Mesothelial cell of epicardium (in vitro differentiated cells): ENCODE data around the gene ZC3H7A. TPM values are rescaled to one million over a fixed set of nuclear protein-coding genes. Genes with fewer than 3 reads are reported as not detected.

Source experiments
- DNase-seq, 2 experiments: peaks; one replicate each; pipeline ENCODE4 v3.0.0; 2021; ENCODE audit warnings: low spot score in 2 of 2; ENCODE audit not compliant: unreplicated experiment in 2 of 2
- H3K27ac Mint-ChIP-seq: 2 replicates; pipeline ENCODE4 v1.8.0; 2021; ENCODE audit warnings: mixed read lengths
- H3K27me3 Mint-ChIP-seq: 2 replicates; pipeline ENCODE4 v1.8.0; 2021; ENCODE audit warnings: low read depth, mixed read lengths
- H3K36me3 Mint-ChIP-seq: 2 replicates; pipeline ENCODE4 v1.8.0; 2021; ENCODE audit warnings: mixed read lengths
- H3K4me1 Mint-ChIP-seq: 2 replicates; pipeline ENCODE4 v1.8.0; 2021; ENCODE audit warnings: mixed read lengths
- H3K4me3 Mint-ChIP-seq: 2 replicates; pipeline ENCODE4 v1.8.0; 2021; ENCODE audit warnings: mild to moderate bottlenecking, moderate library complexity, mixed read lengths
- H3K9me3 Mint-ChIP-seq: 2 replicates; pipeline ENCODE4 v1.8.0; 2021; ENCODE audit warnings: mixed read lengths
- CTCF ChIP-seq: fragments of 200-600 bp; sonication (generic); IDR thresholded peaks from one replicate; pipeline ENCODE4 v1.5.0; 2021; ENCODE audit warnings: antibody characterized with exemption; ENCODE audit not compliant: unreplicated experiment
- total RNA-seq: library from RNA; stranded (reverse); gene quantifications from 3 replicates; pipeline ENCODE4 v1.2.1, GENCODE V29; 2021

The ZC3H7A gene
- total RNA-seq, 1 donor from 2014 or later = 66.7 TPM

GRCh38 chr16:11784038-11784369 is 13.1 kb downstream of the ZC3H7A start:
- no peak for DNase-seq
- peak overlapping the region; percentile 20 for H3K4me3 Mint-ChIP-seq
- no peak for TF ChIP-seq CTCF
- H3K27ac Mint-ChIP-seq = peak overlapping the region; percentile 97
- no peaks in the 10 kb centered on the region for H3K27me3 Mint-ChIP-seq
- H3K9me3 Mint-ChIP-seq = no peaks in the 10 kb centered on the region
- H3K4me1 Mint-ChIP-seq = peaks cover 33% of the 10 kb centered on the region
- H3K36me3 Mint-ChIP-seq = peaks cover 10% of the 10 kb centered on the region

DNA sequence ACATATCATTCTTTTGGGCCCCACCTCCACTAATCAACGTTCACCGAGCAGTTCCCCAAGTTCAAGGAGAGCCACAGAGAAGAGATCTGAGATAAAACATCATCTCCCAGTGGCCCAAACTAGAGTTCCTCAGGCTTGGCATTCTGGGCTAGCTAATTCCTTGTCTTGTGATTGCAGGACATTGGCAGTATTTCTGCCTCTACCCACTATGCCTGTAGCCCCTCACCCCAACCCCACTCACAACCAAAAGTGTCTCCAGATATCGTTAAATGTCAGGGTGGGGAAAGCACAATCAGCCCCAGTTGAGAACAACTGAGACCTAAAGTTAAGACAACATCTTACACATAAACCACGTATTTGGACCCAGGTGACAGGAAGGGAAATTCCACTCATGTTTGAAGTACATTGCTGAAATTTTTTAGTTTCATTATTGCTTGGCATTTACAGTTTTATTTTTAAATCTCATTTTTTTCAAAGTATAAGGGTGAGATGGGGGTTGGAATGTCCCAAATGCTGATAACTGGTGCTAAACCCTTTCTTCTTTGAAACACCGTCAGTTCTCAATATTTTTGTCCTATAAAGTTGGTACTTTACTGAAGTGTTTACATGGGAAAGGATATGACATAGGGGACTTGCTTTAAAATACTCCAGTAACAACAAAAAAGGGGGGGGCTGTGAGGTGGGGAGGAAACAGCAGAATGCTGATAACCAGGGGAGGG is 13.6 kb downstream of the ZC3H7A start:
- Mint-ChIP-seq H3K4me3 (peak overlapping the region; percentile 20), H3K9me3 (no peaks in the 10 kb centered on the region), H3K36me3 (peaks cover 10% of the 10 kb centered on the region), H3K27me3 (no peaks in the 10 kb centered on the region), H3K4me1 (peaks cover 33% of the 10 kb centered on the region), H3K27ac (peak overlapping the region; percentile 97)
- no peak for TF ChIP-seq CTCF
- no peak for DNase-seq

GRCh38 chr16:11781773-11782172 is 15.3 kb downstream of the ZC3H7A start:
- no peak overlapping the region for H3K4me3 Mint-ChIP-seq
- H3K9me3 Mint-ChIP-seq = no peaks in the 10 kb centered on the region
- no peak for TF ChIP-seq CTCF
- peak overlapping the region; percentile 95 for H3K27ac Mint-ChIP-seq
- H3K4me1 Mint-ChIP-seq = peaks cover 33% of the 10 kb centered on the region
- peaks cover 8% of the 10 kb centered on the region for H3K36me3 Mint-ChIP-seq
- DNase-seq = no peak
- no peaks in the 10 kb centered on the region for H3K27me3 Mint-ChIP-seq

DNA sequence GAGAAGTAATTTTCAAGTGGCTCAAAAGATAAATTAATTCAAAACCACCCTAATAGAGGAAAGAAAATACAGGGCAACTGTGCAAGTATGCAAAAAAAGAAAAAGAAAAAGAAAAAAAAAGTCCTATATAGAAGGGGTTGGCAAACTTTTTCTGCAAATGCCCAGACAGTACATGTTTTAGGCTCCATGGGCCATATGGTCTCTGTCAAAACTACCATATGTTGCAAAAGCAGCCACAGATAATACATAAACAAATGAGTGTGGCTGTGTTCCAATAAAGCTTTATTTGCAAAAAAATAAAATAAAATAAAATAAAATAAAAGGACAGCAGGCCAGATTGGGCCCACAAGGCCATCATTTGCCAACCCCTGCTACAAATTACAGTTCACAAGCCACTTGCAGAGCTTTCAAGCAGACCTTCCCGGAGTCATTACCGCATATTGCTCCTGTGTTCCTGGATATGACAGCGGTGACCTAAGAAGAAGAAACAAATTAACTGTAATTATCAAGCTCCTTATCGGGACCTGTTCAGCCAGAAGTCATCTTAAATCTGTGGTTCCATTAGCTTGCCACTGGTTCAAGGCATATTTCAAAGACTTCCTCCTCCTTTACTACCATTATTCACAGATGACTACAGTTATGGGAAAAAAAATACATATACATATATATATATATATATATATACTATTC is 15.9 kb downstream of the ZC3H7A start:
- Mint-ChIP-seq H3K36me3 (peaks cover 8% of the 10 kb centered on the region), H3K27ac (peak overlapping the region; percentile 95), H3K27me3 (no peaks in the 10 kb centered on the region), H3K9me3 (no peaks in the 10 kb centered on the region), H3K4me3 (no peak overlapping the region), H3K4me1 (peaks cover 33% of the 10 kb centered on the region)
- TF ChIP-seq CTCF = no peak
- DNase-seq = no peak

DNA sequence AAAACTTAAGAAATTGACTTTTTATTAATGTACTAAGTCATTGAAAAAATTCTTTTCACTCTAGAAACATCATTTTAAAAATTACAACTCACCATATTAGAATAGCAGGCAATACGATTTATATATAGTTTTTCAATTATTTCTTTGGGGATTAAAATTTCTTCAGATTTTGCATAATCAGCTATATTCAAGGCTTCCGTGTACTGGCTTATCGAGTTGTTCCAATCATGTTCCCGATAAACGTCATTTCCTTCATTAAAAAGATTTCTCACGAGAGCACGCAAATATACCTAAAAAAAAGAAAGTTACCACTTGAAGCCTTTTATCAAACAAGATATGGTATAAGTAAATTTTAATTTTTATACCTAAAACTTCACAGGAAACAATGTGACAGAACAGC is 18.0 kb downstream of the ZC3H7A start:
- Mint-ChIP-seq H3K4me1 (peaks cover 31% of the 10 kb centered on the region), H3K9me3 (no peaks in the 10 kb centered on the region), H3K27me3 (no peaks in the 10 kb centered on the region), H3K27ac (no peak overlapping the region), H3K4me3 (no peak overlapping the region), H3K36me3 (peaks cover 11% of the 10 kb centered on the region)
- TF ChIP-seq CTCF = no peak
- DNase-seq = no peak
